Skeletal muscle satellite cell (primary cell): ENCODE measurements around the gene CBX2.

Source experiments
- H3K27me3 ChIP-seq: 2 replicates; pipeline ENCODE4 v1.7.0; 2013; ENCODE audit warnings: low read length; ENCODE audit not compliant: control insufficient read depth, insufficient read depth
- H3K36me3 ChIP-seq: 2 replicates; pipeline ENCODE4 v1.7.0; 2013; ENCODE audit warnings: mild to moderate bottlenecking, control low read depth, low read length; ENCODE audit not compliant: insufficient read depth
- H3K4me1 ChIP-seq: 2 replicates; pipeline ENCODE4 v1.7.0; 2013; ENCODE audit warnings: low read length; ENCODE audit not compliant: control insufficient read depth, insufficient read depth
- H3K4me2 ChIP-seq: 2 replicates; pipeline ENCODE4 v1.7.0; 2013; ENCODE audit warnings: mild to moderate bottlenecking, low read length
- H3K4me3 ChIP-seq: 2 replicates; pipeline ENCODE4 v1.7.0; 2013; ENCODE audit warnings: low read length
- H3K9ac ChIP-seq: 2 replicates; pipeline ENCODE4 v1.7.0; 2013; ENCODE audit warnings: mild to moderate bottlenecking, low read depth, low read length, moderate library complexity
- H3K9me3 ChIP-seq: replicated peaks from 2 replicates; pipeline ENCODE4 v1.7.0; 2013; ENCODE audit warnings: mild to moderate bottlenecking, control low read depth, low read length

The CBX2 gene

DNA sequence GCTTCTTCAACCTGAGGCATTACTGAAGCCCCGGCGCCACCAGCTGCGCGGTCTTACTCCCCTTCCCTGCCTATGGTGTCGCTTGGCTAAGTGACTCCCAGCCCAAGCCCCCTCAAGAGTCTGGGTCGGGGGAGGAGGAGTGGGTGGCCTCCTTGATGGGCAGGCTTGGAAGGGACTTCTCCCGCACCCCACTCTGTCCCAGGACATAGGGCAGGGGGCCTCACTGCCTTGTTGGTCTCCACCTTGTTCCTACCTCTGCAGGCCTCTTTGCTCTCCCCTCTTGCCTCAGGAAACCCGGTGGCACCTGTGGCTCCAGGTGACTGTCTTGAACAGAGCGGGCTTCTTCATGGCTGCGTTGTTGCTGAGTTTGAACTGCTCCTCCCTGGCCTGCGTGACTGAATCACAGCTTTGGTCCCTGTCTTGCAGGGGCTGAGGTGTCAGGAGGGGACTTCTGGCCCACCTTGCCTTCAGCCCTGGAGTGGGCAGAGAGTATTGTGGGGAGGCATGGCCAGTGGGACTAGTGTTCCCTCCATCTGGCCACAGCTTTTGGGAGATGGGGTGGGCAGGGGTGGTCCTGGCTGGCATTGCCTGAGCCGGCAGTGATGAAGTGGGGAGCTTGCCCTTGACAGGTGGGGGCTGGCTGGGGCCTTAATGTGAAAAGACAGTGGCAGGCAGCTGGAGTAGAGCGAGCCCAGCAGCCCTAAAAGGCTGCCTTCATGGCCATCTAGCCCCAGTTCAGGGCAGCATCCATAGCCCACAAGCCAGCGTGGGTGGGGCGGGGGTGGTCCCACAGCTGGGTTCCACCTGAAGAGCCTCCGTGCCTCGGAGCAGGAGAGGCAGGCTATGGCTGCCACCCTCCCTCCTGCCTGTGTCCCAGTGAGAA lies 7.3 kb downstream of the CBX2 start:
- Histone ChIP-seq H3K27me3 (peaks cover 14% of the 10 kb centered on the region), H3K4me2 (no peak overlapping the region), H3K9me3 (no peaks in the 10 kb centered on the region), H3K4me3 (no peak overlapping the region), H3K36me3 (no peaks in the 10 kb centered on the region), H3K4me1 (peaks cover 3% of the 10 kb centered on the region), H3K9ac (no peak overlapping the region)

DNA sequence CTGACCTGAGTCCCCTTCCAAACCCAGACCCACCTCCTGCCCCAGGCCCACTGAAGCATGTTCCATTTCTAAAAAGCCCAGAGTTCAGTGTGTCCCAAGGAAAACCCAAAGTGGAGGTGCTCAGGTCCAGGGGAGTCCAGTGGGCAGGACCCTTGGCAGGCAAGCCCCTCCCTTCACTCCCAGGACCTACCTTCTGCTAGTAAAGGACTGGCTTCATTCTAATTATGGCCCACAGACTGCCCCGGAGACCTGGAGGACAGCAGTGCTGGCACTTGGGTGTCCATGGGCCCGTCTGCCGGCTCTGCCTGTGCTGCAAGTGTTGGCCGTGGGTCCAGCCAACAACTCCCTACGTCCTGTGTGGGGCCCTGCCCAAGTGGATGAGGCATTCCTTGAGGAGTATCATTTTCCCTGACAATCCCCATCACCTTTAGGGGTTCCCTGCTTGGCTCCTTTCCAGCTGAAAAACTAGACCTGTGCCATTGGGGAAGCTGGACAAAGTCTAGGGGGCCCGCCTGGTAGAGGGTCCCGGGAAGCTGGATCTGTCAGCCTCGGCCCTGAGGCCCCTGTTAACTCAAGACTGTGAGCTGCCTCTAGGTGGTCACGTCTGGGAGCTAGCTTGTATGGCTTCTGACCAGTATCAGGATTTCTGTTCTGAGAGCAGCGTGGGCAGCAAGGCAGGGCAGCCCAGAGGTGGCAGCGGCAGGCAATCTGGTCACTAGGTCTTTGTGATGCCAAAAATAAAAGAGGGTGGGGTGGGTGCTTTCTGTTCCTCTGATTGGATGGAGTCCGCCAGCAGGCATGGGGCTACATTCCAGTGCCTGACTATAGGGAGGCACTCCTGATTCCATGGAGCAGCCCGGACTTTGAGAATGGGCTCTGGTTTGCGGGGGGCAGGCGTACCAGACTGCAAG lies 8.2 kb downstream of the CBX2 start:
- Histone ChIP-seq H3K9me3 (no peaks in the 10 kb centered on the region), H3K4me2 (no peak overlapping the region), H3K4me3 (no peak overlapping the region), H3K9ac (no peak overlapping the region), H3K4me1 (peaks cover 6% of the 10 kb centered on the region), H3K27me3 (peaks cover 23% of the 10 kb centered on the region), H3K36me3 (no peaks in the 10 kb centered on the region)

DNA sequence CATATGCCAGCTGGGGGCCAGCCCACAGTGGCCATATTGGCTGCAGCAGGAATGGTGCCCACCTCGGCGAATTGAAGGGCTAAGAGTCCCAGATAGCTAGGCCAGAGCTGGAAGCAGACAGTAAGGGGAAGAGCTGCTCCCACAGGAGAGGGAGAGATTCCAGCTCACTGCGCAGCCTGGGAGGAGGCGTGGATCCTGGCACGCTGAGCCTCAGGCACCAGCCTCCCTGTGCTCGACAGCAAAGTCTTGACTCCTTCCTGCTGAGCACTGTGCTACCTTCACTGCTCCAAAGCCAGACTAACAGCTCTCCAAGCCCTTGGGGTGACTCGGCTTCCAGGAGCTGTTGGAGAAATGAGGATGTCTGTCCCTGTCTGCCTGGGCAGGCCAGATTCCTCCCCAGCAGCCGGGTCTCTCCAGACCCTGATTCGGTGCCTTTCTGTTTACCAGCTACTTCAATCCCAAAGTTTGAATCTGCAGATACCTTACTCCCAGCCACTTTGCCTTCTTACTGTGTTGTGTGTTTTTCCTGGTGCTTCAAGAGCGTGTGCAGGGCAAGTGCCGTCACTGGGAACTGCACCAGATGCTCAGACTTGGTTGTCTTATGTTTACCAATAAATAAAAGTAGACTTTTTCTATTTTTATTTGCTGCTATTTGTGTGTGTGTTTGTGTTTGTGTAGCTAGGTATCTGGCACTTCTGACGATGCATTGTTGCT lies 9.1 kb downstream of the CBX2 start:
- Histone ChIP-seq H3K9me3 (no peaks in the 10 kb centered on the region), H3K4me2 (no peak overlapping the region), H3K4me1 (peaks cover 6% of the 10 kb centered on the region), H3K4me3 (no peak overlapping the region), H3K36me3 (no peaks in the 10 kb centered on the region), H3K9ac (no peak overlapping the region), H3K27me3 (peaks cover 32% of the 10 kb centered on the region)

GRCh38 chr17:79788455-79788854 lies 10.5 kb downstream of the CBX2 start:
- H3K4me1 ChIP-seq = peaks cover 14% of the 10 kb centered on the region
- no peak overlapping the region for H3K4me2 ChIP-seq
- H3K9ac ChIP-seq = no peak overlapping the region
- peaks cover 36% of the 10 kb centered on the region for H3K27me3 ChIP-seq
- H3K9me3 ChIP-seq = no peaks in the 10 kb centered on the region
- no peak overlapping the region for H3K4me3 ChIP-seq
- H3K36me3 ChIP-seq = no peaks in the 10 kb centered on the region

DNA sequence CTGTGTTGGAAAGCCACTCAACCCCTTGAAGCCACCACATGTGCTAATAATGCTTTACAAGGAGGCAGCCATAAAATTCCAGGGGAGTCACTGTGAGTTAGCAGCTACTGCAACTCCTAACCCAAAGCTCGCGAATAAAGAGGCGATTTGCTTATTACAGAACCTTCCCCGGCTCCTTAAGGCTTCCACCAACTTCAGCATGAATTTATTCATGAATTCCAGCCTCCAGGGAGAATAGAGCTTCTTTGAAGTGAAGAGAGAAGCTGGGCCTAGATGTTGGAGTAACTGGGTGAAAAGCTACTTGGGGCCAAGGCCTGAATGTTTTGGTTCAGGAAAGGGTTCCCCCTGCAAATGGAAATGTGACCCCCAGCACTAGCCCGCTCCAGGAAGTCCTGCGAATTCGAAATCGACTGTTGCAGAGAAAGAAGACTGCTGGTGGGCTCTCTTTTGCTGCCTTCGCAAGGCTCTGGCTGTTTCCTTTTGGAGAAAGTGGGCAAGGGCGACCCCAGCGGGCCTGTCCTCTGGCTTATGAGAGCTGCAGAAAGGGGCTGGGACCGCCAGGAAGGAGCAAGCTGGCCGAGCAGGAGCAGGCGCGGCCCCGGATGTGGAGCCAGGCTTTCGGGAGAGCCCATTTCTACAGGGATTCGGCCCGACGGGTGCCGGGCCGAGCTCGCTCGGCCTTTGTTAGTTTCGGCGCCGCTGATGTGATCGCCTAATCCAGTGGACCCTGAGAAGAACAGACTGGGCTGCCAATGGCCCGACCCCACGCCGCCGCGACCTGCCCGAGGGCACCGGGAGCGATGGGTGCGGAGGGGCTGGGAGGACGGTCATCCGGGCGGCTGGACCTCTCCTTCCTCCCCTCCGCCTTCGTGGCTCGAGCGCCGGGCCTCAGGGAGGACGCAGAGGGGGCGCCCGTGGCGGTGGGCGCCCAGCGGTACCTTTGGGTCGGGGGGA lies 11.3 kb downstream of the CBX2 start:
- H3K9me3 ChIP-seq = no peaks in the 10 kb centered on the region
- no peaks in the 10 kb centered on the region for H3K36me3 ChIP-seq
- H3K27me3 ChIP-seq = peaks cover 36% of the 10 kb centered on the region
- H3K4me2 ChIP-seq = peak overlapping the region; percentile 73
- H3K4me3 ChIP-seq = no peak overlapping the region
- no peak overlapping the region for H3K9ac ChIP-seq
- peaks cover 20% of the 10 kb centered on the region for H3K4me1 ChIP-seq

- no peaks in the 10 kb centered on the region for H3K9me3 ChIP-seq
- H3K9ac ChIP-seq = no peak overlapping the region
- no peaks in the 10 kb centered on the region for H3K36me3 ChIP-seq
- H3K4me2 ChIP-seq = peak overlapping the region; percentile 73
- no peak overlapping the region for H3K4me3 ChIP-seq
- peaks cover 20% of the 10 kb centered on the region for H3K4me1 ChIP-seq
- H3K27me3 ChIP-seq = peaks cover 36% of the 10 kb centered on the region
Observed at GRCh38 chr17:79789943-79790804, 12.2 kb downstream of the CBX2 start.

DNA sequence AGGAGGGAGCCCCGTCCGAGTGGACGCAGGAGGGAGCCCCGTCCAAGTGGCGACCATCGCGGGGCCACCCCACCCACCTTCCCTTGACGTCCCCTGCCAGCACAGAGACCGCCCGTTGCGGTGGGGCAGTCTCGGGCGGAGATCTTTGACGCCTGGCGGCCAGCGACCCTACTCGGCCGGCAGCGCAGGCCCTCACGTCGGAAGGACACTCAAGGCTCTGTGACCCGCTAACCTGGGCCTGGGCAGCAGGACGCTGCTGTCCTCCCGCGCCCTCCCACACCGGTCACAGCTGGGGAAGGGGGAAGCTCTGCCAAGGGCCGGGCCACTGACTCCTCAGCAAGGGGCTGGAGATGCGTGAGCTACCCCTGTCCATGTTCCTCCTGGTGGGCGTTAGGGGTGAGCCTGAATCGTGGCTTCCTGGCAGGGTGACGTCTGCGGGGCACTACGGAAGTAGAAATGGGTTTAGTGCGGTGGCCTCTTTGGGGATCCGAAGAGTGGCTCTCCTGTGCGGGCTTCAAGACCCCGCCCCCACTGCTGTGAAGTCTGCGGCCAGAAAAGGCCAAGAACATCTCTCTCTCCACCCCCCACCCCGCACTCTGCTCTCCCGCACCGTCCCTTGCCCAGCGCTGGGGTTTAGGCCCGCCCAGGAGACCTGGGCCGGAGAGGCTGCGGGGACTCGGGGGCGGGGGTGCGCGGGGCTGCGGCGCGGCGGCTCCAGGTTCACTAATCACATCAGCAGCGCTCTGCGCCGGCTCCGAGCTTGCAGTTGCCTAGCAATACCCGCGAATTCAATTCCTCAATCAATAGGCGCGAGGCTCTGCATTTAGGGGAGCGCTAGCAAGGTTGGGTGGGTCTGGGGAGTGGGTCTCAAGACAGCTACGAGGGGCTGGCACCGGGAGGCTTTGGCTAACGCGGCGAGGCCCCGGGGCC lies 13.1 kb downstream of the CBX2 start:
- Histone ChIP-seq H3K4me2 (no peak overlapping the region), H3K36me3 (no peaks in the 10 kb centered on the region), H3K9ac (no peak overlapping the region), H3K27me3 (peaks cover 36% of the 10 kb centered on the region), H3K9me3 (no peaks in the 10 kb centered on the region), H3K4me3 (no peak overlapping the region), H3K4me1 (peaks cover 24% of the 10 kb centered on the region)

DNA sequence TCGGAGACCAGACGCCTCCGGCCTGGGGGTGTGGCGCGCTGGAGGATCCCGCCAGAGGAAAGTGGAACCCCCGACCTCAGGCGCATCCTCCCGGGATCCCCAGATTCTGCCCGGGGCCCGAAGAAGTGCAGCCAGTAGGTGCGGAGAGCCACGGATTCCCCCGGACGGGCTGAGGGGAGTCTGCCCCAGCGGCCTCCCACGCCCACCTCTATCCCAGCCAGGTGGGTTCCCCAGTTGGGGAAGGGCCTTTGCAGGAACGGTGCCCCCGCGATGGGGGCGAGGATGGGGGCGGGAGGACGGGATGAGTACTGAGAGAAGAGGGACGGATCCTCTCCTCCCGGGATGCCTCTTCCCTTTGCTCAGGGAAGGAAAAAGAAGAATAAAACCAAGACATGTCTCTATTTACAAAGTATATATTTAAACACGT lies 13.8 kb downstream of the CBX2 start:
- H3K4me2 ChIP-seq = no peak overlapping the region
- H3K9me3 ChIP-seq = no peaks in the 10 kb centered on the region
- no peaks in the 10 kb centered on the region for H3K36me3 ChIP-seq
- no peak overlapping the region for H3K4me3 ChIP-seq
- peaks cover 26% of the 10 kb centered on the region for H3K4me1 ChIP-seq
- H3K9ac ChIP-seq = no peak overlapping the region
- peaks cover 36% of the 10 kb centered on the region for H3K27me3 ChIP-seq

GRCh38 chr17:79792341-79792871 lies 14.5 kb downstream of the CBX2 start:
- Histone ChIP-seq H3K27me3 (peaks cover 36% of the 10 kb centered on the region), H3K4me2 (peak overlapping the region; percentile 93), H3K4me1 (peaks cover 26% of the 10 kb centered on the region), H3K9ac (no peak overlapping the region), H3K4me3 (peak overlapping the region; percentile 51), H3K36me3 (no peaks in the 10 kb centered on the region), H3K9me3 (no peaks in the 10 kb centered on the region)
